ENCODE data around the gene CSTPP1.

- no peak for TF ChIP-seq ESRRG (CRISPR knock-in tag; IDR thresholded peaks at IDR 0.05)
- TF ChIP-seq ZFP3 (CRISPR knock-in tag; IDR thresholded peaks at IDR 0.05), result no peak
- TF ChIP-seq GLIS3 (CRISPR knock-in tag; IDR thresholded peaks at IDR 0.05), result no peak
- no peak for TF ChIP-seq PATZ1 (CRISPR knock-in tag; IDR thresholded peaks at IDR 0.05; ENCODE audit: borderline replicate concordance)
- no peak for TF ChIP-seq CREB5 (CRISPR knock-in tag; IDR thresholded peaks at IDR 0.05; ENCODE audit: low read depth)
- no peak for TF ChIP-seq PPARA (CRISPR knock-in tag; IDR thresholded peaks at IDR 0.05; ENCODE audit: borderline replicate concordance)
- no peak for TF ChIP-seq TOX (CRISPR knock-in tag; IDR thresholded peaks at IDR 0.05; ENCODE audit: borderline replicate concordance)
- no peak for TF ChIP-seq RARB (CRISPR knock-in tag; IDR thresholded peaks at IDR 0.05)
- no peak for TF ChIP-seq CSRNP3 (CRISPR knock-in tag; IDR thresholded peaks at IDR 0.05)
- TF ChIP-seq ARNTL (CRISPR knock-in tag; IDR thresholded peaks at IDR 0.05; ENCODE audit: borderline replicate concordance, low read depth), result no peak
- TF ChIP-seq POU6F1 (CRISPR knock-in tag; IDR thresholded peaks at IDR 0.05; ENCODE audit: borderline replicate concordance, low read depth), result no peak
Observed at GRCh38 chr11:47124675-47125074, 188.1 kb downstream of the CSTPP1 start.
